Suprapubic skin (tissue), 4 donors: ENCODE measurements around the gene GSTP1. TPM values are rescaled to one million over a fixed set of nuclear protein-coding genes. Genes with fewer than 3 reads are reported as not detected.

Experiments used
- DNase-seq, 2 donors: peaks; one replicate each; pipeline ENCODE4 v3.0.0-alpha.2; 2019; ENCODE audit warnings: low spot score in 2 of 2
- H3K27ac ChIP-seq: fragments of 200-600 bp; sonication (generic); one replicate; pipeline ENCODE4 v1.5.1; 2019
- H3K27me3 ChIP-seq: fragments of 200-600 bp; sonication (generic); one replicate; pipeline ENCODE4 v1.5.1; 2019
- H3K36me3 ChIP-seq: fragments of 200-600 bp; sonication (generic); one replicate; pipeline ENCODE4 v1.5.1; 2019
- H3K4me1 ChIP-seq: fragments of 200-600 bp; sonication (generic); one replicate; pipeline ENCODE4 v1.5.1; 2019
- H3K4me3 ChIP-seq: fragments of 200-600 bp; sonication (generic); one replicate; pipeline ENCODE4 v1.5.1; 2019; ENCODE audit warnings: mild to moderate bottlenecking
- H3K9me3 ChIP-seq: fragments of 200-600 bp; sonication (generic); one replicate; pipeline ENCODE4 v1.5.1; 2019
- EP300 ChIP-seq: sonication (generic); formaldehyde crosslinking; IDR thresholded peaks from one replicate; pipeline ENCODE4 v1.6.1; 2017; ENCODE audit warnings: antibody characterized with exemption
- POLR2A ChIP-seq, 2 donors: fragments of 450-650 bp; IDR thresholded peaks; one replicate each; pipeline ENCODE4 v1.6.1; 2017; ENCODE audit warnings: antibody characterized with exemption in 2 of 2, mild to moderate bottlenecking in 2 of 2, moderate library complexity in 2 of 2
- POLR2AphosphoS5 ChIP-seq, 3 donors: sonication (generic); formaldehyde crosslinking; IDR thresholded peaks; one replicate each; pipeline ENCODE4 v1.6.1; 2017; ENCODE audit warnings: antibody characterized with exemption in 3 of 3
- WGBS: methylation state at CpG from one replicate; pipeline ENCODE4 v1.1.5; 2018; 5-methylcytosine and 5-hydroxymethylcytosine counted together
- total RNA-seq, 4 donors: library from RNA; depleted of rRNA; stranded (reverse); fragments of >200 nt; gene quantifications; one replicate each; pipeline ENCODE4 v1.1.0, GENCODE V29; 2016
- TF ChIP-seq, protein P1 (sequence below), 2 donors: fragments of 200-600 bp in 1 of 2; fragments of 450-650 bp in 1 of 2; sonication (generic) in 1 of 2; IDR thresholded peaks; one replicate each; pipeline ENCODE4 v1.5.1; 2016 to 2019; ENCODE audit warnings: antibody characterized with exemption in 2 of 2, mild to moderate bottlenecking in 1 of 2, moderate library complexity in 1 of 2

The GSTP1 gene
- total RNA-seq, 4 donors from 2014 or later, result 564 to 1,559 (median 1,256) TPM

DNA sequence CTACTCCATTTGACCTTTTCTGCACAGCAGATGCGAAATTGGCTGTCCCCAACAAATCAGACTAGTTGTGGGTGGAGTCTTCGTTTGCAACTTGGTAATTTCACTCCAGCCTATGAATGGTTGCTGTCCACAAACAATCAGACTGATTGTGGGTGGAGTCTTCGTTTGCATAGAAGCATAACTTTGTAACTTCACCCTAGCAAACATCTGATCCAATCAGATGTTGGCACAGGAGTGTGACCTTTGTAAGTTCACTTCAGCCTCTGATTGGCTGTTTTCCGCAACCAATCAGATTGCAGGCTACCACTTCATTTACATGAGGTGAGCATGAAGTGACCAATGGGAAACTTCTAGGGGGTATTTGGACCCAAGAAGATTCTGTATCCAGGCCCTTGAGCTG lies 44.1 kb upstream of the GSTP1 start:
- Histone ChIP-seq H3K27me3 (no peaks in the 10 kb centered on the region), H3K9me3 (no peaks in the 10 kb centered on the region), H3K36me3 (no peaks in the 10 kb centered on the region), H3K27ac (no peak overlapping the region), H3K4me3 (no peak overlapping the region), H3K4me1 (peaks cover 3% of the 10 kb centered on the region)
- DNase-seq, result no peak
- no peak for TF ChIP-seq EP300
- TF ChIP-seq, protein P1, sequence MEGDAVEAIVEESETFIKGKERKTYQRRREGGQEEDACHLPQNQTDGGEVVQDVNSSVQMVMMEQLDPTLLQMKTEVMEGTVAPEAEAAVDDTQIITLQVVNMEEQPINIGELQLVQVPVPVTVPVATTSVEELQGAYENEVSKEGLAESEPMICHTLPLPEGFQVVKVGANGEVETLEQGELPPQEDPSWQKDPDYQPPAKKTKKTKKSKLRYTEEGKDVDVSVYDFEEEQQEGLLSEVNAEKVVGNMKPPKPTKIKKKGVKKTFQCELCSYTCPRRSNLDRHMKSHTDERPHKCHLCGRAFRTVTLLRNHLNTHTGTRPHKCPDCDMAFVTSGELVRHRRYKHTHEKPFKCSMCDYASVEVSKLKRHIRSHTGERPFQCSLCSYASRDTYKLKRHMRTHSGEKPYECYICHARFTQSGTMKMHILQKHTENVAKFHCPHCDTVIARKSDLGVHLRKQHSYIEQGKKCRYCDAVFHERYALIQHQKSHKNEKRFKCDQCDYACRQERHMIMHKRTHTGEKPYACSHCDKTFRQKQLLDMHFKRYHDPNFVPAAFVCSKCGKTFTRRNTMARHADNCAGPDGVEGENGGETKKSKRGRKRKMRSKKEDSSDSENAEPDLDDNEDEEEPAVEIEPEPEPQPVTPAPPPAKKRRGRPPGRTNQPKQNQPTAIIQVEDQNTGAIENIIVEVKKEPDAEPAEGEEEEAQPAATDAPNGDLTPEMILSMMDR (IDR thresholded peaks at IDR 0.05), result no peak
- 91% methylated on average over 4 of the region's 4 CpGs for WGBS

DNA sequence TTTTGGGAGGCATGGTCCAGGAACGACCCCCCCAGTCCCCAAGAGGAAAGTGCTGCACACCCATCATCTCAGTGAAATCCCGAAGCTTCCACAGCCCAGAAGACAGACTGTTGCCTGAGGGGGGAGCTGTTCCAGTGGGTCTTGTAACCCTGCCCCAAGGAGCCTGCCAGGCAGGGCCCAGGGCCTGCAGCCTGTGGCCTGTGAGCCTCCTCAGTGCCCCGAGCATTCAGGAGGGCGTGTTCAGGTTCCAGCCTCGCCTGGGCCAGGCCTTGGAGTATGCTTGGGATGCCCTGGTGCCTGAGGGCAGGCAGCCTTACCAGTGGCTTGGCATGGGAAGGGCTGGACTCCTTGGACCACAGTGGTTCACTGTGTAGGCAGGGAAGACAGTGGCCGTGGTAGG lies 42.4 kb upstream of the GSTP1 start:
- peaks cover 5% of the 10 kb centered on the region for H3K4me1 ChIP-seq
- DNase-seq, result no peak

DNA sequence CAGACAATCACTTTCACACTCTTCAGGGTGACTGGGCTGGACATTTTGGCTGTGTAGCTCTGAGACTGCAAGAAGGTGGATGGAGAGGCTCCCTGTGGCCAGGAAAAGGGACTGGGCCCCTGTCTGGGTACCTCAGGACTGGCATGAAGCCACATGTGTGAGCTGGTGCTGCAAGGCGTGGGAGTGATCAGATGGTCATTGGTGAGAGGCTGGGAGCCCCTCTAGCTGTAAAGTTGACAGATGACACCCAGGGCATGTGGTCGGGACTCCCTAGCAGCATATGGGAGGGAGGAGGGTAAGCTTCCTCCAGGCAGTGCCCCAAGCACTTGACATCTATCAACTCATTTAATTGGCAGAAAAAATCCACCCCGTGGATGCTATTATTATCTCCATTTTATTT lies 41.4 kb upstream of the GSTP1 start:
- TF ChIP-seq, protein P1 (IDR thresholded peaks at IDR 0.05), result no peak
- TF ChIP-seq EP300, result no peak
- no peak for TF ChIP-seq POLR2A (IDR thresholded peaks at IDR 0.05)
- no peak for TF ChIP-seq POLR2AphosphoS5 (IDR thresholded peaks at IDR 0.05)
- no peak for DNase-seq
- H3K27ac ChIP-seq, result no peak overlapping the region
- WGBS, result 61% methylated on average over 3 of the region's 3 CpGs
- peaks cover 5% of the 10 kb centered on the region for H3K4me1 ChIP-seq
- no peak overlapping the region for H3K4me3 ChIP-seq
- no peaks in the 10 kb centered on the region for H3K27me3 ChIP-seq
- H3K36me3 ChIP-seq, result no peaks in the 10 kb centered on the region
- H3K9me3 ChIP-seq, result no peaks in the 10 kb centered on the region

More for the DNA sequence above, 42.4 kb upstream of the GSTP1 start:
- 100% methylated on average over 2 of the region's 6 CpGs for WGBS
- TF ChIP-seq POLR2A (IDR thresholded peaks at IDR 0.05) (no peak), EP300 (no peak)
- TF ChIP-seq, protein P1 (IDR thresholded peaks at IDR 0.05), result no peak
- Histone ChIP-seq H3K27ac (no peak overlapping the region), H3K4me3 (no peak overlapping the region), H3K9me3 (no peaks in the 10 kb centered on the region), H3K27me3 (no peaks in the 10 kb centered on the region), H3K36me3 (no peaks in the 10 kb centered on the region)

DNA sequence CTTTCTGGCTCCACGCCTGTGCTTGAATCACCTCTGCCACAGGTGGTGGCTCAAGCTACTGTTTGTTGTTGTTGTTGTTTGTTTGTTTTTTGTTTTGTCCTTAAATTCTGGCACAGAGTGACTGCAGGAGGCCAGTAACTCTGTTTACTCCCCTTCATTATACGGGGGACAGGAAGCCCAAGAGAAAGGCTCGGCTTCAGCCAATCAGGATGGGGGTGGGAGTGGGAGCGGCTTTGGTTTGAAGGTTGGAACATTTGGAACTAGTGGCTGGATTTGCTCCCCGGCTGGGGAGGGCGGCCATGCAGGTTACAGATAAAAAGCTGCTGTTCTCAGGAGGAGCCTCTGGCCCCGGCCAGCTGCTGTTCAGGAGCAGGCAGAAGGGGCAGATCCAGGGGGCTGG lies 40.6 kb upstream of the GSTP1 start:
- Histone ChIP-seq H3K27me3 (no peaks in the 10 kb centered on the region), H3K9me3 (no peaks in the 10 kb centered on the region), H3K36me3 (no peaks in the 10 kb centered on the region), H3K4me1 (peaks cover 5% of the 10 kb centered on the region), H3K4me3 (no peak overlapping the region), H3K27ac (no peak overlapping the region)
- 67% methylated on average over 6 of the region's 7 CpGs for WGBS
- DNase-seq, result no peak
- TF ChIP-seq EP300, result no peak
- no peak for TF ChIP-seq POLR2AphosphoS5 (IDR thresholded peaks at IDR 0.05)
- no peak for TF ChIP-seq POLR2A (IDR thresholded peaks at IDR 0.05)
- TF ChIP-seq, protein P1 (IDR thresholded peaks at IDR 0.05), result no peak

DNA sequence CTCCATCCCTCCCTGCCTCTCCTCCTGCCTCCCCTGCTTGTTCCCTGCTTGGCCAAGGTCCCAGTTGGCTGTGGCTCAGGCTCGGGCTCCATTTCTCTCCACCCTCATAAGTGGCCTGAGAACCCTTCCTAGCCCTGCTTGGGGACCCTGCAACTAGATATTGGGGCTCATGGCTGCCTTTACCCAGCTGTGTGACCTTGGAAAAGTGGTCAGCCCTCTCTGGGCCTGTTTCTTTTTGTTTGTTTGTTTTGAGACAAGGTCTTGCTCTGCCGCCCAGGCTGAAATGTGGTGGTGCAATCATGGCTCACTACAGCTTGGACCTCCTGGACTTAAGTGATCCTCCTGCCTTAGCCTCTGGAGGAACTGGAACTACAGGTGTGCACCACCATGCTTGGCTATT lies 40.0 kb upstream of the GSTP1 start:
- 57% methylated on average over 2 of the region's 2 CpGs for WGBS
- H3K4me1 ChIP-seq, result peaks cover 5% of the 10 kb centered on the region
- H3K36me3 ChIP-seq, result no peaks in the 10 kb centered on the region
- no peak overlapping the region for H3K4me3 ChIP-seq
- no peak for TF ChIP-seq POLR2A (IDR thresholded peaks at IDR 0.05)
- TF ChIP-seq, protein P1 (IDR thresholded peaks at IDR 0.05), result no peak
- no peak for TF ChIP-seq POLR2AphosphoS5 (IDR thresholded peaks at IDR 0.05)
- no peak for TF ChIP-seq EP300
- H3K9me3 ChIP-seq, result no peaks in the 10 kb centered on the region
- no peaks in the 10 kb centered on the region for H3K27me3 ChIP-seq
- DNase-seq, result no peak
- H3K27ac ChIP-seq, result no peak overlapping the region
